ENCODE measurements around the gene ATP13A4. TPM values are rescaled to one million over a fixed set of nuclear protein-coding genes. Genes with fewer than 3 reads are reported as not detected.

Gene ATP13A4
- total RNA-seq, 1 donor from 2014 or later: 2.0 TPM

- no peak for DNase-seq (ENCODE audit: low spot score in 2 of 2, unreplicated experiment in 2 of 2)
- Mint-ChIP-seq H3K27ac (peak overlapping the region; percentile 92), H3K27me3 (ENCODE audit: low read depth) (no peaks in the 10 kb centered on the region), H3K9me3 (no peaks in the 10 kb centered on the region), H3K4me3 (peak overlapping the region; percentile 85), H3K4me1 (peaks cover 33% of the 10 kb centered on the region), H3K36me3 (peaks cover 11% of the 10 kb centered on the region)
- no peak for TF ChIP-seq CTCF (IDR thresholded peaks at IDR 0.05; ENCODE audit: unreplicated experiment)
Measured at GRCh38 chr3:193593668-193594030, 39.0 kb upstream of the ATP13A4 start.

- no peak for TF ChIP-seq CTCF (IDR thresholded peaks at IDR 0.05; ENCODE audit: unreplicated experiment)
- H3K27ac Mint-ChIP-seq: peak within 1 kb of the TSS; percentile 92
- H3K4me3 Mint-ChIP-seq: peak within 1 kb of the TSS; percentile 85
Measured at GRCh38 chr3:193592841-193593667, 38.4 kb upstream of the ATP13A4 start, which contains the start of gene OPA1. Gene OPA1, plus strand, starts transcription at chr3:193593208. Its CDS starts 170 bp downstream, at chr3:193593378.

GRCh38 chr3:193590088-193590856 is 35.6 kb upstream of the ATP13A4 start:
- Mint-ChIP-seq H3K36me3 (no peaks in the 10 kb centered on the region), H3K27ac (no peak overlapping the region), H3K4me1 (peaks cover 28% of the 10 kb centered on the region), H3K9me3 (peaks cover 5% of the 10 kb centered on the region), H3K27me3 (ENCODE audit: low read depth) (peaks cover 5% of the 10 kb centered on the region), H3K4me3 (no peak overlapping the region)
- TF ChIP-seq CTCF (IDR thresholded peaks at IDR 0.05; ENCODE audit: unreplicated experiment): no peak
- no peak for DNase-seq (ENCODE audit: low spot score in 2 of 2, unreplicated experiment in 2 of 2)

More at GRCh38 chr3:193592841-193593667, 38.4 kb upstream of the ATP13A4 start, which contains the start of gene OPA1:
- H3K27me3 Mint-ChIP-seq (ENCODE audit: low read depth): peaks cover 5% of the 10 kb centered on the region
- H3K4me1 Mint-ChIP-seq: peaks cover 33% of the 10 kb centered on the region
- peaks cover 8% of the 10 kb centered on the region for H3K36me3 Mint-ChIP-seq
- H3K9me3 Mint-ChIP-seq: no peaks in the 10 kb centered on the region
- DNase-seq (ENCODE audit: low spot score in 2 of 2, unreplicated experiment in 2 of 2): peak; percentile 92 to 95

GRCh38 chr3:193589616-193590015 is 34.9 kb upstream of the ATP13A4 start:
- no peaks in the 10 kb centered on the region for H3K36me3 Mint-ChIP-seq
- H3K4me1 Mint-ChIP-seq: peaks cover 23% of the 10 kb centered on the region
- no peak for DNase-seq (ENCODE audit: low spot score in 2 of 2, unreplicated experiment in 2 of 2)
- no peak for TF ChIP-seq CTCF (IDR thresholded peaks at IDR 0.05; ENCODE audit: unreplicated experiment)
- peaks cover 5% of the 10 kb centered on the region for H3K9me3 Mint-ChIP-seq
- no peak overlapping the region for H3K27ac Mint-ChIP-seq
- no peak overlapping the region for H3K4me3 Mint-ChIP-seq
- peaks cover 5% of the 10 kb centered on the region for H3K27me3 Mint-ChIP-seq (ENCODE audit: low read depth)

DNA sequence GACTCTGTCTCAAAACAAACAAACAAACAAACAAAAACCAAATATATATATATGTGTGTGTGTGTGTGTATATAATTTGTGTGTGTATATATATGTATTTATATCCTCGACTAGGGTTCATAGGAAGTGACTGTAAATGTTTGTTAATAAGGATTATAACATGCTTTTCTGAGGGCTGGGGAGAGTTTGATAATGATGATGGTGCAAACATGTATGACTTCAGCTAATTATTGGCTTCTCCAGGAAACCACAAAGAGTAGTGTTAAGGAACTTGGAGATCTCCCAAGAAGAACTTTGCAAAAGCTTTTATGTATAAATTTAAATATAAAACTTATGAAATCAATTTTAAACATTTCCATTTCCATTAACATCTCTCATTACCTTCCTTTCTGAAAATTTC is 34.4 kb upstream of the ATP13A4 start:
- H3K27ac Mint-ChIP-seq: no peak overlapping the region
- no peak for TF ChIP-seq CTCF (IDR thresholded peaks at IDR 0.05; ENCODE audit: unreplicated experiment)

More for the DNA sequence above, 34.4 kb upstream of the ATP13A4 start:
- DNase-seq (ENCODE audit: low spot score in 2 of 2, unreplicated experiment in 2 of 2): no peak
- Mint-ChIP-seq H3K4me1 (peaks cover 18% of the 10 kb centered on the region), H3K27me3 (ENCODE audit: low read depth) (peaks cover 5% of the 10 kb centered on the region), H3K4me3 (no peak overlapping the region), H3K9me3 (peaks cover 5% of the 10 kb centered on the region), H3K36me3 (no peaks in the 10 kb centered on the region)
